Lung (tissue), 12 donors: ENCODE measurements around the gene PPM1J. TPM values are rescaled to one million over a fixed set of nuclear protein-coding genes. Genes with fewer than 3 reads are reported as not detected.

Experiments
- ATAC-seq: fragments of 200-7000 bp; cut with Tn5 transposase; one replicate; pipeline ENCODE4 v1.9.1; 2020; ENCODE audit warnings: moderate number of reproducible peaks; ENCODE audit not compliant: insufficient read depth, low FRiP score
- DNase-seq, 3 donors: peaks; one replicate each; pipeline ENCODE4 v3.0.0-alpha.2; 2013 to 2017
- H3K27ac ChIP-seq, 2 donors: one replicate each; pipeline ENCODE4 v1.5.1; 2013; ENCODE audit warnings: mild to moderate bottlenecking in 2 of 2, moderate library complexity in 2 of 2, control low read depth in 1 of 2, inconsistent platforms in 1 of 2, low read depth in 1 of 2, low read length in 1 of 2
- H3K27me3 ChIP-seq, 3 donors: one replicate each; pipeline ENCODE4 v1.5.1; 2013; ENCODE audit warnings: low read length in 2 of 3; ENCODE audit not compliant: control insufficient read depth in 3 of 3, insufficient read depth in 3 of 3
- H3K36me3 ChIP-seq, 4 donors: one replicate each; pipeline ENCODE4 v1.5.1; 2013; ENCODE audit warnings: low read length in 4 of 4, mild to moderate bottlenecking in 1 of 4, moderate library complexity in 1 of 4; ENCODE audit not compliant: control insufficient read depth in 4 of 4, insufficient read depth in 4 of 4
- H3K4me1 ChIP-seq, 5 donors: one replicate each; pipeline ENCODE4 v1.5.1; 2013; ENCODE audit warnings: low read length in 5 of 5, mild to moderate bottlenecking in 2 of 5, moderate library complexity in 1 of 5; ENCODE audit not compliant: control insufficient read depth in 5 of 5, insufficient read depth in 5 of 5
- H3K4me3 ChIP-seq: one replicate; pipeline ENCODE4 v1.5.1; 2013; ENCODE audit warnings: mild to moderate bottlenecking, control low read depth, moderate library complexity
- H3K9ac ChIP-seq, 2 donors: one replicate each; pipeline ENCODE4 v1.5.1; 2013; ENCODE audit warnings: low read length in 2 of 2, control low read depth in 1 of 2; ENCODE audit not compliant: insufficient read depth in 1 of 2
- H3K9me3 ChIP-seq, 4 donors: one replicate each; pipeline ENCODE4 v1.5.1; 2013; ENCODE audit warnings: low read length in 3 of 4, mild to moderate bottlenecking in 1 of 4, moderate library complexity in 1 of 4; ENCODE audit not compliant: control insufficient read depth in 4 of 4, insufficient read depth in 3 of 4
- WGBS, 2 donors: extraction: QIAGEN DNeasy Blood & Tissue Kit; methylation state at CpG; one replicate each; pipeline ENCODE4 v1.1.7; 2013; 5-methylcytosine and 5-hydroxymethylcytosine counted together
- polyA plus RNA-seq, 2 donors: library from polyadenylated mRNA; stranded (reverse); fragments of 200-250 nt; gene quantifications; one replicate each; pipeline ENCODE4 v1.2.1, GENCODE V29; 2013
- total RNA-seq, 2 donors: library from RNA; depleted of rRNA in 1 of 2; stranded (reverse); fragments of >200 nt in 1 of 2; gene quantifications; one replicate each; pipeline ENCODE4 v1.2.1, GENCODE V29; 2014 to 2021
- TF ChIP-seq, protein P1 (sequence below): IDR thresholded peaks from 2 replicates; pipeline ENCODE4 v1.5.1; 2012; ENCODE audit warnings: mild to moderate bottlenecking; ENCODE audit errors: control extremely low read depth, extremely low read depth
- donor health status: control.
- donor health status: control.
- donor health status: Bipolar disorder and iron deficiency.
- donor health status: healthy.
- donor health status: DM: yes; HTN: yes; CAD: no.

Gene PPM1J
- total and polyA plus RNA-seq, 4 donors, result 0.45 to 0.92 (median 0.64) TPM; not detected in 1

GRCh38 chr1:112714313-112715263 lies 544 bp downstream of the PPM1J start:
- Histone ChIP-seq H3K9ac (no peak overlapping the region), H3K27me3 (peaks cover 0 to 20% (median 0%) of the 10 kb centered on the region in 3 donors), H3K27ac (no peak overlapping the region), H3K4me3 (peak overlapping the region; percentile 46), H3K36me3 (no peaks in the 10 kb centered on the region), H3K4me1 (peaks cover 0 to 23% (median 6%) of the 10 kb centered on the region in 5 donors), H3K9me3 (no peaks in the 10 kb centered on the region)
- WGBS, 2 donors, result 1 to 2% methylated on average over 67 to 86 of the region's 86 CpGs
- ATAC-seq (peak; percentile 0), DNase-seq (peak in 1 of 3 donors; percentile 26)
- TF ChIP-seq, protein P1, sequence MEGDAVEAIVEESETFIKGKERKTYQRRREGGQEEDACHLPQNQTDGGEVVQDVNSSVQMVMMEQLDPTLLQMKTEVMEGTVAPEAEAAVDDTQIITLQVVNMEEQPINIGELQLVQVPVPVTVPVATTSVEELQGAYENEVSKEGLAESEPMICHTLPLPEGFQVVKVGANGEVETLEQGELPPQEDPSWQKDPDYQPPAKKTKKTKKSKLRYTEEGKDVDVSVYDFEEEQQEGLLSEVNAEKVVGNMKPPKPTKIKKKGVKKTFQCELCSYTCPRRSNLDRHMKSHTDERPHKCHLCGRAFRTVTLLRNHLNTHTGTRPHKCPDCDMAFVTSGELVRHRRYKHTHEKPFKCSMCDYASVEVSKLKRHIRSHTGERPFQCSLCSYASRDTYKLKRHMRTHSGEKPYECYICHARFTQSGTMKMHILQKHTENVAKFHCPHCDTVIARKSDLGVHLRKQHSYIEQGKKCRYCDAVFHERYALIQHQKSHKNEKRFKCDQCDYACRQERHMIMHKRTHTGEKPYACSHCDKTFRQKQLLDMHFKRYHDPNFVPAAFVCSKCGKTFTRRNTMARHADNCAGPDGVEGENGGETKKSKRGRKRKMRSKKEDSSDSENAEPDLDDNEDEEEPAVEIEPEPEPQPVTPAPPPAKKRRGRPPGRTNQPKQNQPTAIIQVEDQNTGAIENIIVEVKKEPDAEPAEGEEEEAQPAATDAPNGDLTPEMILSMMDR, result no peak

DNA sequence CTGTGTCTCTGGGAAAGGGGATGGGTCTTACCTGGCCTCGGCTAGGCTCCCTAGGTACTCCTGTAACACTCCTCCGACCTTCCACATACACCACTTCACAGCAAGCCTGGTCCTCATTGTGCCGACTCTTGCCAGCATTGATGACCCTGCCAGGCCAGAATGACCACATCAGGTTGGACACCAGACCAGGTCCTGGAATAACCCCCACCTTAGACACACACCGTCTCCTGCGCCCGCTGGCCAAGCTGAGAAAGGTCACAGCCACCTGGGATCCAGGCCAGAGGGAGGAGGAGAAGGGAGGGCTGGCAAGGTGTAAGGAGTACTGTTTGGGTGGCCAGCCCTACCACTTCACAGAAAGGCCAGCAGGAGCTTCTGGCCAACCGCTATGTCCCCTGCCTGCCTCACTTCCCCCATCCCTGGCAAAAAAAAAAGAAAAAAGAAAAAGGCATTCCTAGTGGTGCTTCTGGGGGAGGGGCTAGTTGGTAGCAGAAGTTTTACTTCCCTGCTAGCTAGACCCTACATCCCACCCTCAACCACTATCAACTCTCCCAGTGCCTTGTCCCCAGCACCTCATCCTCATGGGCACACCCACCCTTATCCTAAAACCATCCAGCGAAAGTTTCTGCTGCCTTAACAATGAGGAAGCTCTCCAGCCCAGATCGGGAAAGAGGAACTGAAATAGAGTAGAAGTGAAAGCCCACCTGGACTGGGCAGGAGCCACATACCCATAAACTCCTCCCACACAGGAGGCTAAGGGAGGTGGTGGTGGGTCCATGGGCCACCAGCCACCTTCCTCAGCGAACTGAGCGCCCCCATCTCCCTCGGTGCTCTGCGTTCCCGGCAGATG lies 1.4 kb downstream of the PPM1J start:
- Histone ChIP-seq H3K9me3 (no peaks in the 10 kb centered on the region), H3K4me1 (peaks cover 0 to 23% (median 5%) of the 10 kb centered on the region in 5 donors), H3K9ac (no peak overlapping the region), H3K4me3 (peak overlapping the region; percentile 22), H3K27me3 (peaks cover 0 to 17% (median 0%) of the 10 kb centered on the region in 3 donors), H3K36me3 (no peaks in the 10 kb centered on the region), H3K27ac (no peak overlapping the region)
- DNase-seq, result peak in 1 of 3 donors; percentile 28
- TF ChIP-seq, protein P1, result no peak
- 40 to 47% methylated on average over 14 of the region's 14 CpGs for WGBS, 2 donors
- ATAC-seq, result no peak

GRCh38 chr1:112712701-112713128 lies 2.4 kb downstream of the PPM1J start:
- no peak for DNase-seq
- WGBS, 2 donors, result 81 to 89% methylated on average over 9 of the region's 9 CpGs

More at GRCh38 chr1:112712701-112713128, 2.4 kb downstream of the PPM1J start:
- no peak for ATAC-seq
- TF ChIP-seq, protein P1, result no peak
- no peaks in the 10 kb centered on the region for H3K36me3 ChIP-seq
- H3K9me3 ChIP-seq, result no peaks in the 10 kb centered on the region
- H3K4me1 ChIP-seq, result peaks cover 0 to 21% (median 5%) of the 10 kb centered on the region in 5 donors
- H3K27ac ChIP-seq, result no peak overlapping the region
- no peak overlapping the region for H3K9ac ChIP-seq
- no peak overlapping the region for H3K4me3 ChIP-seq
- peaks cover 0 to 15% (median 0%) of the 10 kb centered on the region in 3 donors for H3K27me3 ChIP-seq
